Fibroblast of lung (primary cell): ENCODE data around the gene GOT1. TPM values are rescaled to one million over a fixed set of nuclear protein-coding genes. Genes with fewer than 3 reads are reported as not detected.

Experiments used
- DNase-seq, 2 donors: peaks; one replicate each; pipeline versions ENCODE4 v3.0.0 to v3.0.0-alpha.2; 2010; ENCODE audit warnings: low read depth in 2 of 2
- H2AFZ ChIP-seq: 2 replicates; pipeline ENCODE4 v1.5.1; 2012; ENCODE audit warnings: low read length, control low read depth, inconsistent platforms
- H3K27ac ChIP-seq: 2 replicates; pipeline ENCODE4 v1.5.1; 2011; ENCODE audit warnings: low read length, control low read depth; ENCODE audit not compliant: insufficient read depth
- H3K27me3 ChIP-seq: 2 replicates; pipeline ENCODE4 v1.5.1; 2011; ENCODE audit warnings: mild to moderate bottlenecking, low read length; ENCODE audit not compliant: control insufficient read depth, insufficient read depth
- H3K36me3 ChIP-seq: 2 replicates; pipeline ENCODE4 v1.5.1; 2011; ENCODE audit warnings: low read length; ENCODE audit not compliant: control insufficient read depth, insufficient read depth
- H3K4me1 ChIP-seq: 2 replicates; pipeline ENCODE4 v1.5.1; 2011; ENCODE audit warnings: low read length; ENCODE audit not compliant: control insufficient read depth, insufficient read depth; ENCODE audit errors: extremely low read depth
- H3K4me2 ChIP-seq: 2 replicates; pipeline ENCODE4 v1.5.1; 2011; ENCODE audit warnings: low read length, control low read depth; ENCODE audit not compliant: insufficient read depth; ENCODE audit errors: extremely low read depth
- H3K4me3 ChIP-seq, 4 experiments: fragments of 200-600 bp in 1 of 4; sonication (generic) in 1 of 4; replicated peaks in 1 of 4; 2 replicates each; pipeline ENCODE4 v1.5.1; 2011 to 2016; ENCODE audit warnings: low read length in 4 of 4, low read depth in 3 of 4, mild to moderate bottlenecking in 3 of 4, control low read depth in 2 of 4, inconsistent platforms in 1 of 4, mixed read lengths in 1 of 4; ENCODE audit not compliant: insufficient read depth in 1 of 4; ENCODE audit errors: control extremely low read depth in 1 of 4
- H3K79me2 ChIP-seq: 2 replicates; pipeline ENCODE4 v1.5.1; 2012; ENCODE audit warnings: mild to moderate bottlenecking, low read length, inconsistent platforms; ENCODE audit not compliant: control insufficient read depth, insufficient read depth
- H3K9ac ChIP-seq: 2 replicates; pipeline ENCODE4 v1.5.1; 2011; ENCODE audit warnings: mild to moderate bottlenecking, low read length, control low read depth; ENCODE audit not compliant: insufficient read depth
- H3K9me3 ChIP-seq: 2 replicates; pipeline ENCODE4 v1.5.1; 2012; ENCODE audit warnings: low read depth, low read length; ENCODE audit not compliant: control insufficient read depth, insufficient read depth
- H4K20me1 ChIP-seq: 2 replicates; pipeline ENCODE4 v1.5.1; 2011; ENCODE audit warnings: low read length; ENCODE audit not compliant: control insufficient read depth, insufficient read depth; ENCODE audit errors: extremely low read depth
- EZH2 ChIP-seq: IDR thresholded peaks from 2 replicates; pipeline ENCODE4 v1.5.1; 2012; ENCODE audit warnings: low read length, control low read depth, mild to moderate bottlenecking; ENCODE audit errors: missing control alignments
- polyA plus RNA-seq, 2 donors: library from polyadenylated mRNA; depleted of rRNA in 1 of 2; stranded (reverse) in 1 of 2; unstranded in 1 of 2; fragments of >200 nt; gene quantifications; 2 replicates each; pipeline ENCODE4 v1.2.1, GENCODE V29; 2011 to 2012; ENCODE audit warnings: missing spikeins in 1 of 2
- total RNA-seq: library from RNA; depleted of rRNA; stranded (reverse); fragments of >200 nt; gene quantifications from 2 replicates; pipeline ENCODE4 v1.2.1, GENCODE V29; 2014
- TF ChIP-seq, protein P1 (sequence below), 2 donors: IDR thresholded peaks in 1 of 2; conservative IDR thresholded peaks in 1 of 2; 1 replicate in 1 of 2; 2 replicates in 1 of 2; pipeline ENCODE4 v1.5.1; 2011 to 2012; ENCODE audit warnings: low read length in 2 of 2, control low read depth in 1 of 2, inconsistent platforms in 1 of 2, low read depth in 1 of 2, mild to moderate bottlenecking in 1 of 2

GOT1 gene
- total and polyA plus RNA-seq, 2 donors (not counting 1 experiment from before 2014, with no cell fraction given): 20.8 to 52.2 TPM

DNA sequence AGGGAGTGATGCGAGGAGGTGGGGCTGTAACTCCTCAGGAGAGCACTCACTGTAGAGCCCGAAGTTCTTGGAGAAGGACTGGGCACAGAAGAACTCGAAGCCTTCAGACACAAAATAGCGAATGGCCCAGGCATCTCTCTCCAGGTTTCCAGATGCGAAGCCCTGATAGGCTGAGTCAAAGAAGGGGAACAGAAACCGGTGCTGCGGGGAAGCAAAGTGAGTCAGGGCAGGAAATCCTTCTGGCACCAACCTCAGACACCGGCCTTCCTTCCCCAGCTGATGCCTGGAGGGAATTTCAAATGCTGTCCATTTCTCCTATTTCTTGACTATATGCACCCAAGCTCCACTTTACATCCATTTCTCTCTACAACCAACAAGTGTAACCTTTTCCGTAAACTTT lies 26.8 kb downstream of the GOT1 start:
- Histone ChIP-seq H3K4me3 (no peak overlapping the region), H3K27me3 (no peaks in the 10 kb centered on the region), H3K27ac (no peak overlapping the region), H3K4me1 (no peaks in the 10 kb centered on the region), H3K4me2 (no peak overlapping the region), H3K79me2 (no peaks in the 10 kb centered on the region), H3K9me3 (no peaks in the 10 kb centered on the region), H4K20me1 (no peaks in the 10 kb centered on the region), H3K9ac (no peak overlapping the region), H3K36me3 (no peaks in the 10 kb centered on the region), H2AFZ (no peak overlapping the region)
- DNase-seq: no peak
- TF ChIP-seq, protein P1, sequence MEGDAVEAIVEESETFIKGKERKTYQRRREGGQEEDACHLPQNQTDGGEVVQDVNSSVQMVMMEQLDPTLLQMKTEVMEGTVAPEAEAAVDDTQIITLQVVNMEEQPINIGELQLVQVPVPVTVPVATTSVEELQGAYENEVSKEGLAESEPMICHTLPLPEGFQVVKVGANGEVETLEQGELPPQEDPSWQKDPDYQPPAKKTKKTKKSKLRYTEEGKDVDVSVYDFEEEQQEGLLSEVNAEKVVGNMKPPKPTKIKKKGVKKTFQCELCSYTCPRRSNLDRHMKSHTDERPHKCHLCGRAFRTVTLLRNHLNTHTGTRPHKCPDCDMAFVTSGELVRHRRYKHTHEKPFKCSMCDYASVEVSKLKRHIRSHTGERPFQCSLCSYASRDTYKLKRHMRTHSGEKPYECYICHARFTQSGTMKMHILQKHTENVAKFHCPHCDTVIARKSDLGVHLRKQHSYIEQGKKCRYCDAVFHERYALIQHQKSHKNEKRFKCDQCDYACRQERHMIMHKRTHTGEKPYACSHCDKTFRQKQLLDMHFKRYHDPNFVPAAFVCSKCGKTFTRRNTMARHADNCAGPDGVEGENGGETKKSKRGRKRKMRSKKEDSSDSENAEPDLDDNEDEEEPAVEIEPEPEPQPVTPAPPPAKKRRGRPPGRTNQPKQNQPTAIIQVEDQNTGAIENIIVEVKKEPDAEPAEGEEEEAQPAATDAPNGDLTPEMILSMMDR (conservative IDR thresholded peaks at IDR 0.05 in 1 of 2, IDR thresholded peaks at IDR 0.05 in 1 of 2; ENCODE audit: low read depth in 1 of 2, low read length in 2 of 2): no peak
- TF ChIP-seq EZH2: no peak

DNA sequence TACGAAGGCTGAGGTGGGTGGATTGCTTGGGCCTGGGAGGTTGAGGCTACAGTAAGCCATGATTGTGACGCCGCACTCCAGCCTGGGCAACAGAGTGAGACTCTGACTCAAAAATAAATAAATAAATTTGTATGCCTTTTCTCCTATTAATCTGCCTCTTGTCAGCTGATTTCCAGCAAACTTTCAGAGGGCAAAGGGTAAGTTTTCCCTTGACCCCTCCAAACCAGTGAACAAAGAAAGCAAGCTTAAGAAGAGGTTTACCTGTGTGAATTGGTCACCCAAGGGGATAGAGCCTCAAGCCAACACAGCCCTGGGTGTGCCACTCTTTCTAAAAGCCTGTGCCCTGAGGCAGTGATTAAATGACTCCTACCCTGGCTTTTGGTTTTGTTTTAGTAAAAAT lies 30.8 kb downstream of the GOT1 start:
- Histone ChIP-seq H3K4me3 (no peak overlapping the region), H3K4me2 (no peak overlapping the region), H3K27me3 (no peaks in the 10 kb centered on the region), H4K20me1 (no peaks in the 10 kb centered on the region), H3K27ac (no peak overlapping the region), H2AFZ (no peak overlapping the region), H3K9me3 (no peaks in the 10 kb centered on the region), H3K9ac (no peak overlapping the region), H3K4me1 (peaks cover 5% of the 10 kb centered on the region), H3K79me2 (no peaks in the 10 kb centered on the region), H3K36me3 (no peaks in the 10 kb centered on the region)
- DNase-seq: no peak
- no peak for TF ChIP-seq EZH2
- TF ChIP-seq, protein P1 (conservative IDR thresholded peaks at IDR 0.05 in 1 of 2, IDR thresholded peaks at IDR 0.05 in 1 of 2; ENCODE audit: low read depth in 1 of 2, low read length in 2 of 2): no peak

DNA sequence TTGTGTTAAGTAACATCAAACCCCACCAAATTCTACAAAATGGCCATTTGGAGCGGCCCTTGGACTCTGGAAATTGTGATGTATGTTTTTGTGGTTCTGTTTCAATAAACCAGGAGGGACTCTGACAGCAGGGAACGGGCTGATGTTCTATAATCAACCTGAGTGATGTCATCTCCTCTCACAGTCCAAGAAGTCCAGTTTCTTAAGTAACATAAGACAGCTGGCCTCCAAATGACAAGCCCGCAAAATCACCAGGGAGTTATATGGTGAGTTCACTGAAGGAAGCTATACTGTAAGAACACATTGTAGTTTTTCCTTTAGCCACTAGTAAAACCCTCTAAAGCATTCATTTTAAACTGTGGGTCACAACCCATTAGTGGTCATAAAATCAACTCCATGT lies 34.0 kb downstream of the GOT1 start:
- Histone ChIP-seq H3K9me3 (no peaks in the 10 kb centered on the region), H2AFZ (no peak overlapping the region), H4K20me1 (no peaks in the 10 kb centered on the region), H3K27me3 (no peaks in the 10 kb centered on the region), H3K4me2 (no peak overlapping the region), H3K27ac (no peak overlapping the region), H3K4me1 (peaks cover 8% of the 10 kb centered on the region), H3K4me3 (no peak overlapping the region), H3K79me2 (no peaks in the 10 kb centered on the region), H3K36me3 (peaks cover 3% of the 10 kb centered on the region), H3K9ac (no peak overlapping the region)
- no peak for TF ChIP-seq EZH2
- TF ChIP-seq, protein P1 (conservative IDR thresholded peaks at IDR 0.05 in 1 of 2, IDR thresholded peaks at IDR 0.05 in 1 of 2; ENCODE audit: low read depth in 1 of 2, low read length in 2 of 2): no peak
- peak; percentile 64 to 66 for DNase-seq
